Ovary (tissue), 9 donors: Measurements from ENCODE around the gene FHL3. TPM values are rescaled to one million over a fixed set of nuclear protein-coding genes. Genes with fewer than 3 reads are reported as not detected.

ENCODE experiments used
- DNase-seq, 5 donors: peaks; one replicate each; pipeline ENCODE4 v3.0.0-alpha.2; 2019 to 2020
- H3K27ac ChIP-seq, 2 donors: fragments of 200-600 bp; one replicate each; pipeline versions ENCODE4 v1.5.1 to v1.8.0; 2019 to 2022
- H3K27me3 ChIP-seq: fragments of 200-600 bp; one replicate; pipeline ENCODE4 v1.8.0; 2022
- H3K36me3 ChIP-seq: fragments of 200-600 bp; sonication (generic); one replicate; pipeline ENCODE4 v1.5.1; 2019
- H3K4me1 ChIP-seq: one replicate; pipeline ENCODE4 v1.8.1; 2013; ENCODE audit warnings: mild to moderate bottlenecking, moderate library complexity; ENCODE audit not compliant: insufficient read depth
- H3K4me3 ChIP-seq: fragments of 200-600 bp; sonication (generic); one replicate; pipeline ENCODE4 v1.5.1; 2017
- H3K9me3 ChIP-seq, 2 donors: fragments of 200-600 bp in 1 of 2; sonication (generic) in 1 of 2; one replicate each; pipeline versions ENCODE4 v1.5.1 to v1.8.1; 2013 to 2019; ENCODE audit warnings: mild to moderate bottlenecking in 1 of 2, moderate library complexity in 1 of 2
- EP300 ChIP-seq: sonication (generic); formaldehyde crosslinking; IDR thresholded peaks from one replicate; pipeline ENCODE4 v1.6.1; 2017; ENCODE audit warnings: antibody characterized with exemption
- POLR2A ChIP-seq: fragments of 450-650 bp; IDR thresholded peaks from one replicate; pipeline ENCODE4 v1.6.1; 2017; ENCODE audit warnings: antibody characterized with exemption, mild to moderate bottlenecking, moderate library complexity
- WGBS, 3 donors: extraction: QIAGEN DNeasy Blood & Tissue Kit in 1 of 3; methylation state at CpG; one replicate each; pipeline versions ENCODE4 v1.1.5 to v1.1.7; 2013 to 2017; 5-methylcytosine and 5-hydroxymethylcytosine counted together
- intact Hi-C, 4 donors: fragments of 100-400 bp; cut with DNase I; formaldehyde crosslinking; loops; one replicate each; pipeline versions ENCODE4 v1.11.0 to v1.15.1; 2022 to 2023
- polyA plus RNA-seq, 2 donors: library from polyadenylated mRNA; stranded (reverse); fragments of 200-250 nt in 1 of 2; fragments of 350-450 nt in 1 of 2; fragmentation: Illumina TruSeq in 1 of 2; extraction: RNeasy Lipid Tissue Mini Kit (QIAGEN cat#74804) in 1 of 2; gene quantifications; one replicate each; pipeline ENCODE4 v1.2.3, GENCODE V29; 2013 to 2014
- total RNA-seq, 7 donors: library from RNA; depleted of rRNA in 2 of 7; stranded (reverse); fragments of >200 nt in 2 of 7; fragmentation: NEBNext Ultra II Directional in 3 of 7; extraction: Animal tissue kit (Norgen Biotek cat#: 25700) in 3 of 7; gene quantifications; one replicate each; pipeline versions ENCODE4 v1.1.0 to v1.2.4, GENCODE V29; 2016 to 2023
- TF ChIP-seq, protein P1 (sequence below), 3 donors: fragments of 450-650 bp in 2 of 3; fragments of 200-600 bp in 1 of 3; IDR thresholded peaks; one replicate each; pipeline versions ENCODE4 v1.5.1 to v1.8.0; 2016 to 2022; ENCODE audit warnings: antibody characterized with exemption in 3 of 3, mild to moderate bottlenecking in 1 of 3
- donor health status: DM: no; HTN: no; CAD: no; lungs with moderate emphysema.
- donor health status: DM: no; HTN: no; CAD: no.
- donor health status: Bipolar disorder and iron deficiency.
- donor health status: DM: yes; HTN: yes; CAD: no.
- donor health status: DM: no; HTN: no; CAD: no.
- donor health status: DM: yes; HTN: yes; CAD: no.

The FHL3 gene
- total and polyA plus RNA-seq, 9 donors: 13.9 to 63.3 (median 28.8) TPM

DNA sequence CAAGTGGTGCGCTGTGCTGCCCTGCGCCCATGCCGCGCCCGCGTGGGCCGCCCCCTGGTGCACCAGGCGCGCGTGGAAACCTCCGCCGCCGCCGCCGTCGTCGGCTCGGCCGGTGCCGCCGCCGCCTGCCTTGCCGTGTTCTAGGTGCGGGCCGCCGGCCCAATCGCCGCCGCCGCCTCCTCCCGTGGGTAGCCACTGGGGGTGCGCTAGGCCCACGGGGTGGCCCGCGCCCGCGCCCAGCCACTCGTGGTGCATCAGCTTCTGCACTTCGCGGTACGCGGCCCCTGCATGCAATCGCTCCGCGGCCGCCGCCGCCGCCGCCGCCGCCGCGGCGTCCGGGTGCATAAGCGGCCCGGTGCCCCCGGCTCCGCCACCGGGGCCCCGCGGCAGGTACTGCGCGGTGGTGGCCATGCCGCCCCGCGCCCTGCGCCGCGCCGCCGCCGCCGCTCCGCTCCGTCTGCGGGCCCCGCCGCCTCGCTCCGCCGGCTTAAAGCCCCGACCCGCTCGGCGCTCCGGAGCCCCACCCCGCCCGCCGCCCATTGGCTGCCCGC lies 41.1 kb upstream of the FHL3 start, which contains the start of gene POU3F1:
POU3F1 (minus strand) TSS at position 461 of the 551 bp plus-strand sequence; CDS start at position 411, 50 bp downstream.
- H3K4me1 ChIP-seq: peaks cover 12% of the 10 kb centered on the region
- TF ChIP-seq, protein P1, sequence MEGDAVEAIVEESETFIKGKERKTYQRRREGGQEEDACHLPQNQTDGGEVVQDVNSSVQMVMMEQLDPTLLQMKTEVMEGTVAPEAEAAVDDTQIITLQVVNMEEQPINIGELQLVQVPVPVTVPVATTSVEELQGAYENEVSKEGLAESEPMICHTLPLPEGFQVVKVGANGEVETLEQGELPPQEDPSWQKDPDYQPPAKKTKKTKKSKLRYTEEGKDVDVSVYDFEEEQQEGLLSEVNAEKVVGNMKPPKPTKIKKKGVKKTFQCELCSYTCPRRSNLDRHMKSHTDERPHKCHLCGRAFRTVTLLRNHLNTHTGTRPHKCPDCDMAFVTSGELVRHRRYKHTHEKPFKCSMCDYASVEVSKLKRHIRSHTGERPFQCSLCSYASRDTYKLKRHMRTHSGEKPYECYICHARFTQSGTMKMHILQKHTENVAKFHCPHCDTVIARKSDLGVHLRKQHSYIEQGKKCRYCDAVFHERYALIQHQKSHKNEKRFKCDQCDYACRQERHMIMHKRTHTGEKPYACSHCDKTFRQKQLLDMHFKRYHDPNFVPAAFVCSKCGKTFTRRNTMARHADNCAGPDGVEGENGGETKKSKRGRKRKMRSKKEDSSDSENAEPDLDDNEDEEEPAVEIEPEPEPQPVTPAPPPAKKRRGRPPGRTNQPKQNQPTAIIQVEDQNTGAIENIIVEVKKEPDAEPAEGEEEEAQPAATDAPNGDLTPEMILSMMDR (IDR thresholded peaks at IDR 0.05): no peak
- no peak for TF ChIP-seq POLR2A
- no peak for TF ChIP-seq EP300
- peaks cover 4% of the 10 kb centered on the region for H3K27me3 ChIP-seq
- peak in 3 of 5 donors; percentile 40 to 58 (median 52) for DNase-seq
- no peaks in the 10 kb centered on the region for H3K9me3 ChIP-seq
- 0 to 1% (median 0%) methylated on average over 19 to 88 of the region's 92 CpGs for WGBS, 3 donors
- peak within 1 kb of the TSS; percentile 55 to 60 for H3K27ac ChIP-seq
- intact Hi-C loops: no loop called here
- no peaks in the 10 kb centered on the region for H3K36me3 ChIP-seq
- H3K4me3 ChIP-seq: peak within 1 kb of the TSS; percentile 52

DNA sequence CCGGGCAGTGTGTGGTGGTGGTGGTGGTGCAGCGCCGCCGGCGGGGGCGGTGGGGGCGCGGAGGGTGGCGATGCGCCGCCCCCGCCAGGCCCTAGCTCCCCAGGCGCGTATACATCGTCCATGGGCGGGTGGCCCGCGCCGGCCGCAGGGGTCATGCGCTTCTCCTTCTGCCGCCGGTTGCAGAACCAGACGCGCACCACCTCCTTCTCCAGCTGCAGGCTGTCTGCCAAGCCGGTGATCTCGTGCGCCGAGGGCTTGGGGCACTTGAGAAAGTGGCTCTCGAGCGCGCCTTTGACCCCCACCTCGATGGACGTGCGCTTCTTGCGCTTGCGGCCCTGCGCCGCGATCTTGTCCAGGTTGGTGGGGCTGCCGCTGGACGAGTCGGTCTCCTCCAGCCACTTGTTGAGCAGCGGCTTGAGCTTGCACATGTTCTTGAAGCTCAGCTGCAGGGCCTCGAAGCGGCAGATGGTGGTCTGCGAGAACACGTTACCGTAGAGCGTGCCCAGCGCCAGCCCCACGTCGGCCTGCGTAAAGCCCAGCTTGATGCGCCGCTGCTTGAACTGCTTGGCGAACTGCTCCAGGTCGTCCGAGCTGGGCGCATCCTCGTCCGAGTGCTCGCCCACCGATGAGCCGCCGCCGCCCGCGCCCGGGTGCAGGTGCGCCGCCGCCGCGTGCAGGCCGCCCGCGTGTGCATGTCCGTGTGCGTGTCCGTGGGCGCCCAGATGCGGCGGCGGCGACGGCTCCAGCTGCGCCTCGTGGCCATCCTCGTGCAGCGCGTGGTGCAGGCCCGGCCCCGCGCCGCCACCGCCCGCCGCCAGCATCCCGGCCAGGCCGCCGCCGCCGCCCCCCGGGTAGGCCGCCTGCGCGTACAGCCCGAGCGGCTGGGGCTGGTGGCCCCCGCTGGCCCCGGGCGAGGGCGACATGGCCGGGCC lies 40.4 kb upstream of the FHL3 start:
- TF ChIP-seq EP300 (no peak), POLR2A (no peak)
- TF ChIP-seq, protein P1 (IDR thresholded peaks at IDR 0.05): no peak

DNA sequence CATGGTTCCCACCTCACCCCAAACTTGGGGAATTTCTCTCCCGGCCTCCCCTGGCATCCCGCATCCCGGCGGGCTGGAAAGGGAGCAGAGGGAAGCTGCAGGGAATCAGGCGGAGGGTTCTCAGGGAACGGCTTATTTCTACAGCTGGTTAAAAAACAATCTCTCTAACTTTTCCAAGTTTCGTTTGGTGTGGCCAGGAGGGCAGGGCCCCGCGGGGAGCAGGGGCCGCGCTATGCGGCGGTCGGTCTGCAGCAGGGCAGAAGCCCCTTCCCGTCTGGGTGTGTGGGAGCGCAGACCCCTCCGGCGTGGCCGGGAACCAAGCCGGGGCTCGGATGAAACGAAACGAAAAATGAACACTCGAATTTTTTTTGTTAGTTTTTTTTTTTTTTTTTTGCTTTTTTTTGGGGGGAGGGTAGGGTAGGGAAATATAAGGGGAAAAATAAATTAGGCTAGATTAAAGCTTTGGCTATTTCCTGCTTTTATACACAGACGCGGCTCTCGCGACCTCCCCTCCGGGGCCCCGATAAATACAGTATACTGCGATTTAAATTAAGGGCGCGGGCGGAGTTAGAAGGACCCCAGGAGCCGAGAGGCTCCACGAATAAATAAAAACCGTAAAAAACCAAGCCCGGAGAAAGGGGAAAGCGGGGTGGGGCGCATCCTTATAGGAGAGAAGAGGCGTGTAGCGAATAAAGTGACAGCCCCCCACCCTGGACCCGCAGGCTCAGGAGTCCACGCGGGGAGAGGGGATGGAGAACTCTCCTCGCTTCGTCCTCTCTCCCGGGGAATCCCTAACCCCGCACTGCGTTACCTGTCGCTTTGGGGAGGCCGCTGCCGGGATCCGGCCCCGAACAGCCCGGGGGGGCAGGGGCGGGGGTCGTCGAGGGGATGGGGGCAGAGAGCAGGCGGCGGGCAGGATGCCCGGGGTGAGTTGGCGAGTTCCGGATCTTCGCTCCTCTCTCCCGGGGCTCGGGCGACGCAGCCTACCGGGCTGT lies 39.2 kb upstream of the FHL3 start:
- peak in 1 of 5 donors; percentile 35 for DNase-seq
- Histone ChIP-seq H3K4me3 (no peak overlapping the region), H3K36me3 (no peaks in the 10 kb centered on the region), H3K27ac (no peak overlapping the region), H3K4me1 (peaks cover 12% of the 10 kb centered on the region), H3K27me3 (peaks cover 4% of the 10 kb centered on the region), H3K9me3 (no peaks in the 10 kb centered on the region)
- TF ChIP-seq, protein P1 (IDR thresholded peaks at IDR 0.05): no peak
- TF ChIP-seq POLR2A: no peak
- WGBS, 3 donors: 5 to 7% (median 7%) methylated on average over 70 of the region's 70 CpGs
- intact Hi-C loops: no loop called here

More for the DNA sequence above, 40.4 kb upstream of the FHL3 start:
- Histone ChIP-seq H3K4me1 (peaks cover 12% of the 10 kb centered on the region), H3K27me3 (peaks cover 4% of the 10 kb centered on the region), H3K4me3 (no peak overlapping the region), H3K27ac (no peak overlapping the region), H3K36me3 (no peaks in the 10 kb centered on the region), H3K9me3 (no peaks in the 10 kb centered on the region)
- intact Hi-C loops: no loop called here
- DNase-seq: peak in 2 of 5 donors; percentile 47 to 50
- 3 to 4% (median 3%) methylated on average over 66 to 115 of the region's 115 CpGs for WGBS, 3 donors
